Measurements from ENCODE around the gene CDH16.

The CDH16 gene

GRCh38 chr16:66914541-66914940 lies 4.1 kb downstream of the CDH16 start:
- DNase-seq (ENCODE audit: extremely low read depth in 1 of 2, low read depth in 1 of 2) = no peak

- DNase-seq (ENCODE audit: extremely low read depth in 1 of 2, low read depth in 1 of 2) = no peak
Measured at GRCh38 chr16:66913711-66914110, 5.0 kb downstream of the CDH16 start.

GRCh38 chr16:66913081-66913480 lies 5.6 kb downstream of the CDH16 start:
- no peak for DNase-seq (ENCODE audit: extremely low read depth in 1 of 2, low read depth in 1 of 2)

GRCh38 chr16:66911801-66912200 lies 6.9 kb downstream of the CDH16 start:
- no peak for DNase-seq (ENCODE audit: extremely low read depth in 1 of 2, low read depth in 1 of 2)

GRCh38 chr16:66911112-66911511 lies 7.6 kb downstream of the CDH16 start:
- no peak for DNase-seq (ENCODE audit: extremely low read depth in 1 of 2, low read depth in 1 of 2)

GRCh38 chr16:66910175-66910940 lies 8.3 kb downstream of the CDH16 start:
- DNase-seq (ENCODE audit: extremely low read depth in 1 of 2, low read depth in 1 of 2) = no peak

GRCh38 chr16:66908762-66909559 lies 9.7 kb downstream of the CDH16 start:
- no peak for DNase-seq (ENCODE audit: extremely low read depth in 1 of 2, low read depth in 1 of 2)

DNA sequence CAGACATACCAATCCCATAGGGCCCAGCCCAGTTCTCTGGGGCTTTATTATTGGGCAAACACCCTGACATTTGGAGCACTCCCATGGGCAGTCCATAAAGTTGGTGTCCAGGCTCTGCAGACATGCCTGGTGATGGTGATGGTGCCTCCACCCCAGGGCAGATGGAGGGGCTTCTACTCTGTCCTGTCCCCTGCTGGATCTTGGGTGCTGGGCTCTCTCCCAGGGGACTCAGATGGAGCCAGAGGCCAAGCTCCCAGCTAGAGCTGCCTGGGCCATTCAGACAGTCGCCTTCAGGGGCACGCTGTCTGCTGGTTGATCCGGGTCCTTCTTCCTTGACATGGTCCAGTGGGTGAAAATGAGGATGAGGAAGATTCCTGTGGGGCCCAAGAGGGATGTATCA lies 10.6 kb downstream of the CDH16 start:
- DNase-seq (ENCODE audit: extremely low read depth in 1 of 2, low read depth in 1 of 2) = no peak

DNA sequence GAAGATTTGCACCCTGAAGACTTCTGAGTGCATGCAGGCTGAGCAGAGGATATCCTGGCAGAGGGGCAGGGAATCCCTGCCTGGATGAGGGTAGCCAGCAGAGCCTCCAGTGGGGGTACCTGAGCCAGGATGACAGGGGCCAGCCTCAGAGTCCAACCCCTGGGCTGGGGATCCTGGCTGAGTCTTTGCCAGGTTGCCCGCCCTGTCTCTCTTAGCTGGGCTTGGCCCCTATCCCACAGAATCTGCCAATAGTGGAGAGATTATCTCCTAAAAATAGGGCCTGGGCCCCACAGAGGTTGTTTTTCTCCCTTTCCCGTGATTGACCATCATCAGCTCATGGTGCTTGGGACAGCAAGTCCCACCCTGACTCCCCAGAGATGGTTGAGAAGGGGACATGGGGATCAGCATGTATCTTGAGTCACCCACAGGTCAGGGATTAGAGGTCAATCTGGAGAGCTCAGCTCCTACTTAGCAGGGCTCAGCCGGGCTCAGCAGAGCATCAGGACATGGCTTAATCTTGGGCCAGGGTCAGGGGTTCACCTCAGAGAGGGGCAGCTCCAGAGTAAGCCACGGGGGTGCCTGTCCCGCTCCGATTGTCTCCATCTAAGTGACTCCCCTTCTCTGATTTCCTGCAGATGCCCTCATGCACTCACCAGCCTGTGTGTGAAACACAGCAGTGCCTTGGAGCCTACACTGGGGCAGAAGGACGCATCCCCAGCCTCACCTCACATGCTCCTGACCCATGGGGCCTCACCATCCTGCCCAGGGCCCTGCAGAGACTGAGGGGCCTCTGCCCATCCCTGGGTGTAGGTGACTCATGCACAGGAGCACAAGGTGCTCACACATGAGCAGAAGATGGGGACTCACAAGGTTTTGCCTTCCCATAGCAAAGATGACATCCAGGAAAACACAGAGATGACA lies 11.5 kb downstream of the CDH16 start:
- no peak for DNase-seq (ENCODE audit: extremely low read depth in 1 of 2, low read depth in 1 of 2)

GRCh38 chr16:66905633-66906539 lies 12.8 kb downstream of the CDH16 start:
- no peak for DNase-seq (ENCODE audit: extremely low read depth in 1 of 2, low read depth in 1 of 2)

- no peak for DNase-seq (ENCODE audit: extremely low read depth in 1 of 2, low read depth in 1 of 2)
Measured at GRCh38 chr16:66904846-66905632, 13.6 kb downstream of the CDH16 start.

GRCh38 chr16:66904428-66904845 lies 14.2 kb downstream of the CDH16 start:
- no peak for DNase-seq (ENCODE audit: extremely low read depth in 1 of 2, low read depth in 1 of 2)

GRCh38 chr16:66903544-66904427 lies 14.9 kb downstream of the CDH16 start:
- no peak for DNase-seq (ENCODE audit: extremely low read depth in 1 of 2, low read depth in 1 of 2)

DNA sequence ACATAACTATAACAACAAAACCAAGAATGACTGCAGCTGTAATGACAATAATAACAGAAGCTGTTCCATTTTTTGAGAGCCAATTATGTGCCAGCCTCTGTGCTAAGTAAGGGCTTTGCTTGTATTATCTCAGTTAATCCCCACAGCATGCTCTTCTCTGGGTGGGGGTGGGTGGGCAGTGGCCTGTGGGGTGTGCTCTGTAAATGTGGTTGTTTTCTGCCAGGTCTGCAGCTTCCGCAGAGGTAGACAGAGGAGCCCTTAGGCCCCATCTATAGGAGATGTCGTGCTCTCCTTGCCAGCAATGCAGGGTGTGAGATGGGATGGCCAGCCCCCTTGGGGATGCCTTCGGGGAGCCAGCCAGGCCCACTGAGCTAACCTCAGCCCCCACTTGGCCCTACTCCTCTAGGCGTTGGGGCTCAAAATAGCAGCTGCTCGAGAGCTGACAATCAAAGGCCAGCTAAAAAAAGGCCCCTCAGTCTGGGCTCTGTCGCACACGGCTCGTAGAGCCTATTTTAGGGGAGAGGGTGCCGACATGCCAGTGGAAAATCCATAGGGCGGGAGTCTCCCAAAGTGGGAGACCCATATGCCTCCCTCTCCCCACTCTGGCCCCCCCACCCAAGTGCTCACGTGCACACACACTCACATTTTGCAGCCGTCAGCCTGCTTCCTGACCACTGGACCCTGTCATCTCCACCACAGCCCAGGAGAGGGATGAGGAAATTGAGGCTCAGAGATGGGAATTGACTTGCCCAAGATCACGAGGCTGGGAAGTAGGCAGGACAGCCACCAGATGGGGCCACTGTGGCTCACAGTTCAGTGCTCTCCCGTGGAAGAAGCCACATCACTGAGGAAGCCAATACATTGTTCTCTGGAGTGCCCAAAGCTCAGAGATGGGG lies 15.8 kb downstream of the CDH16 start:
- no peak for DNase-seq (ENCODE audit: extremely low read depth in 1 of 2, low read depth in 1 of 2)

DNA sequence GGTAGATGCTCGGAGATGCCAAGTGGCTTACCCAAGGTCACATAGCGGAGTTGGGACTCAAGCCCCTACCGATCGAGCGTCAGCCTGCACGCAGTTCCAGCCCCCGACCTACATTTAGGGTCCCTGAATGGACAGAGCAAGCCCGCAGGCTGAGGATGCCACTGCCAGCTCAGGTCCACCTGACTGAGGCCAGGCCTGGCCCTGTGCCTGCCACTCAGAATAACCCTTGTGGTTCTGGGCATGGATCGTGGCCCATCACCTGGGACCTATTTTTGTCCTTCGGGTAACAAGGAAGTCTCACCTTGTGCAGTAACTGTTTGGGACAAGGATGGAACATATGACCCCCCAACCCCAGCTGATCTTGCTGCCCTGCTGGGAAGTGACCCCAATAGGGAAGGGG lies 17.1 kb downstream of the CDH16 start:
- DNase-seq (ENCODE audit: extremely low read depth in 1 of 2, low read depth in 1 of 2) = no peak

- DNase-seq (ENCODE audit: extremely low read depth in 1 of 2, low read depth in 1 of 2) = no peak
Measured at GRCh38 chr16:66900721-66901441, 17.8 kb downstream of the CDH16 start.

Measured in stimulated activated CD8-positive, alpha-beta memory T cell treated with anti-CD3 and anti-CD28 coated beads, Interleukin-7, amount 100 ng/mL, for 48 hours (primary cell).